ENCODE results near the gene ACACA. TPM values are rescaled to one million over a fixed set of nuclear protein-coding genes. Genes with fewer than 3 reads are reported as not detected.

Gene ACACA
- total and polyA plus RNA-seq, 2 experiments from 2014 or later: 59.6 to 164 TPM

DNA sequence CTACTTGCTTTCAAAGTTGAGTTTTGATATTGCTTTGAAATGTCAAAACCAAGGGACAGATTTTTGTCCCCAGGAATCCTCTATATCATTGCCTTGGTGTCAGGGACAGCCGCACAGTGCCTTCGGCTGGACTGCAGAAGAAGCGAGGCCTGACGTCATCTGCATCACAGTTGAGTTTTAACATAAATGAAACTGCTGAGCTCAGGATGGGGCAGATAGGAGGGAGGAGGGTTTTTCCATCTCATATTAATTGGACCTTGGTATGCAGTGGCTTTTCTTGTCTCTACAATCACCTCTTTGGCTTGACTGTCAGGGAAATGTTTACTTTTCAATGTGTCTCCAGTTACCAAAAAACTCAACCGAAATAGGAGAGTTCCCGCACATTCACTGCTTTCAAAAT, 346.5 kb downstream of the ACACA start:
- Histone ChIP-seq H3K27me3 (ENCODE audit: insufficient read depth) (no peaks in the 10 kb centered on the region; the same call in 1 of the 2 replicates), H3F3A (replicated peaks; ENCODE audit: low read depth) (peaks cover 4% of the 10 kb centered on the region; the same call in 1 of the 2 replicates), H2AFZ (no peak overlapping the region), H3K4me2 (no peak overlapping the region), H3K79me2 (replicated peaks; ENCODE audit: insufficient read depth) (no peaks in the 10 kb centered on the region), H3K4me3 (no peak overlapping the region), H3K27ac (ENCODE audit: low read depth) (no peak overlapping the region), H3K4me1 (ENCODE audit: insufficient read depth) (peaks cover 45% of the 10 kb centered on the region), H4K20me1 (replicated peaks; ENCODE audit: insufficient read depth) (no peaks in the 10 kb centered on the region), H3K9me2 (ENCODE audit: insufficient read depth) (no peaks in the 10 kb centered on the region), H3K36me3 (ENCODE audit: insufficient read depth) (no peaks in the 10 kb centered on the region; the same call in 1 of the 2 replicates)
- peaks cover 22% of the 10 kb centered on the region for H3K27me3 Mint-ChIP-seq (ENCODE audit: insufficient read depth, low read depth, poor library complexity)
- ATAC-seq (no peak), DNase-seq (ENCODE audit: low spot score) (no peak)
- peaks cover 13% of the 10 kb centered on the region; the same call in 2 of the 3 replicates for H3K36me3 Mint-ChIP-seq (ENCODE audit: low read depth)
- no peaks in the 10 kb centered on the region for H3K9me3 Mint-ChIP-seq
- peaks cover 43% of the 10 kb centered on the region for H3K4me1 Mint-ChIP-seq
- no peak overlapping the region for H3K4me3 Mint-ChIP-seq
- H3K27ac Mint-ChIP-seq: no peak overlapping the region; the same call in 1 of the 2 replicates
- TF ChIP-seq STAT1 (IDR thresholded peaks at IDR 0.05; ENCODE audit: unreplicated experiment) (no peak), ZNF114 (CRISPR knock-in tag; IDR thresholded peaks at IDR 0.05) (no peak)
- TF ChIP-seq, protein P1, sequence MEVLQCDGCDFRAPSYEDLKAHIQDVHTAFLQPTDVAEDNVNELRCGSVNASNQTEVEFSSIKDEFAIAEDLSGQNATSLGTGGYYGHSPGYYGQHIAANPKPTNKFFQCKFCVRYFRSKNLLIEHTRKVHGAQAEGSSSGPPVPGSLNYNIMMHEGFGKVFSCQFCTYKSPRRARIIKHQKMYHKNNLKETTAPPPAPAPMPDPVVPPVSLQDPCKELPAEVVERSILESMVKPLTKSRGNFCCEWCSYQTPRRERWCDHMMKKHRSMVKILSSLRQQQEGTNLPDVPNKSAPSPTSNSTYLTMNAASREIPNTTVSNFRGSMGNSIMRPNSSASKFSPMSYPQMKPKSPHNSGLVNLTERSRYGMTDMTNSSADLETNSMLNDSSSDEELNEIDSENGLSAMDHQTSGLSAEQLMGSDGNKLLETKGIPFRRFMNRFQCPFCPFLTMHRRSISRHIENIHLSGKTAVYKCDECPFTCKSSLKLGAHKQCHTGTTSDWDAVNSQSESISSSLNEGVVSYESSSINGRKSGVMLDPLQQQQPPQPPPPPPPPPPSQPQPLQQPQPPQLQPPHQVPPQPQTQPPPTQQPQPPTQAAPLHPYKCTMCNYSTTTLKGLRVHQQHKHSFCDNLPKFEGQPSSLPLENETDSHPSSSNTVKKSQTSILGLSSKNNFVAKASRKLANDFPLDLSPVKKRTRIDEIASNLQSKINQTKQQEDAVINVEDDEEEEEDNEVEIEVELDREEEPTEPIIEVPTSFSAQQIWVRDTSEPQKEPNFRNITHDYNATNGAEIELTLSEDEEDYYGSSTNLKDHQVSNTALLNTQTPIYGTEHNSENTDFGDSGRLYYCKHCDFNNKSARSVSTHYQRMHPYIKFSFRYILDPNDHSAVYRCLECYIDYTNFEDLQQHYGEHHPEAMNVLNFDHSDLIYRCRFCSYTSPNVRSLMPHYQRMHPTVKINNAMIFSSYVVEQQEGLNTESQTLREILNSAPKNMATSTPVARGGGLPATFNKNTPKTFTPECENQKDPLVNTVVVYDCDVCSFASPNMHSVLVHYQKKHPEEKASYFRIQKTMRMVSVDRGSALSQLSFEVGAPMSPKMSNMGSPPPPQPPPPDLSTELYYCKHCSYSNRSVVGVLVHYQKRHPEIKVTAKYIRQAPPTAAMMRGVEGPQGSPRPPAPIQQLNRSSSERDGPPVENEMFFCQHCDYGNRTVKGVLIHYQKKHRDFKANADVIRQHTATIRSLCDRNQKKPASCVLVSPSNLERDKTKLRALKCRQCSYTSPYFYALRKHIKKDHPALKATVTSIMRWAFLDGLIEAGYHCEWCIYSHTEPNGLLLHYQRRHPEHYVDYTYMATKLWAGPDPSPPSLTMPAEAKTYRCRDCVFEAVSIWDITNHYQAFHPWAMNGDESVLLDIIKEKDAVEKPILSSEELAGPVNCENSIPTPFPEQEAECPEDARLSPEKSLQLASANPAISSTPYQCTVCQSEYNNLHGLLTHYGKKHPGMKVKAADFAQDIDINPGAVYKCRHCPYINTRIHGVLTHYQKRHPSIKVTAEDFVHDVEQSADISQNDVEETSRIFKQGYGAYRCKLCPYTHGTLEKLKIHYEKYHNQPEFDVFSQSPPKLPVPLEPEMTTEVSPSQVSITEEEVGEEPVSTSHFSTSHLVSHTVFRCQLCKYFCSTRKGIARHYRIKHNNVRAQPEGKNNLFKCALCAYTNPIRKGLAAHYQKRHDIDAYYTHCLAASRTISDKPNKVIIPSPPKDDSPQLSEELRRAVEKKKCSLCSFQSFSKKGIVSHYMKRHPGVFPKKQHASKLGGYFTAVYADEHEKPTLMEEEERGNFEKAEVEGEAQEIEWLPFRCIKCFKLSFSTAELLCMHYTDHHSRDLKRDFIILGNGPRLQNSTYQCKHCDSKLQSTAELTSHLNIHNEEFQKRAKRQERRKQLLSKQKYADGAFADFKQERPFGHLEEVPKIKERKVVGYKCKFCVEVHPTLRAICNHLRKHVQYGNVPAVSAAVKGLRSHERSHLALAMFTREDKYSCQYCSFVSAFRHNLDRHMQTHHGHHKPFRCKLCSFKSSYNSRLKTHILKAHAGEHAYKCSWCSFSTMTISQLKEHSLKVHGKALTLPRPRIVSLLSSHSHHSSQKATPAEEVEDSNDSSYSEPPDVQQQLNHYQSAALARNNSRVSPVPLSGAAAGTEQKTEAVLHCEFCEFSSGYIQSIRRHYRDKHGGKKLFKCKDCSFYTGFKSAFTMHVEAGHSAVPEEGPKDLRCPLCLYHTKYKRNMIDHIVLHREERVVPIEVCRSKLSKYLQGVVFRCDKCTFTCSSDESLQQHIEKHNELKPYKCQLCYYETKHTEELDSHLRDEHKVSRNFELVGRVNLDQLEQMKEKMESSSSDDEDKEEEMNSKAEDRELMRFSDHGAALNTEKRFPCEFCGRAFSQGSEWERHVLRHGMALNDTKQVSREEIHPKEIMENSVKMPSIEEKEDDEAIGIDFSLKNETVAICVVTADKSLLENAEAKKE (CRISPR knock-in tag; IDR thresholded peaks at IDR 0.05): no peak

DNA sequence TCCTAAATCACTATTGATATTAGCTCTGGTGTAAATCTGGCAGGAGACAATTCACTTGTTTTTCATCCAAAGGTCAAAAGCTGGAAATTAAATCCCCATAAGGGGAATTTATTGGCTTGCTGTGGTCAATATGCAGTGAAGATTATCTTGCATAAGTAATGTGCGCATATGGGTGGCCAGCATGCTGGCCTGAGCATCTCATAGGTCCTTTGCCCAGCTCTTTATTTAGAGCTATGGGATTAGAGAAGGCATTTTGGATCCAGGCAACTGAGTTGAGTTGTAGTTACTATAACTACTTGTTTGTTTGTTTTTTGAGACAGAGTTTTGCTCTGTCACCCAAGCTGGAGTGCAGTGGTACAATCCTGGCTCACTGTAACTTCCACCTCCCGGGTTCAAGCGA, 347.1 kb downstream of the ACACA start:
- Mint-ChIP-seq H3K36me3 (ENCODE audit: low read depth) (peaks cover 13% of the 10 kb centered on the region; the same call in 2 of the 3 replicates), H3K4me1 (peaks cover 41% of the 10 kb centered on the region), H3K4me3 (no peak overlapping the region), H3K27me3 (ENCODE audit: insufficient read depth, low read depth, poor library complexity) (peaks cover 22% of the 10 kb centered on the region), H3K27ac (no peak overlapping the region), H3K9me3 (no peaks in the 10 kb centered on the region)
- Histone ChIP-seq H3K36me3 (ENCODE audit: insufficient read depth) (no peaks in the 10 kb centered on the region; the same call in 1 of the 2 replicates), H3K79me2 (replicated peaks; ENCODE audit: insufficient read depth) (no peaks in the 10 kb centered on the region), H2AFZ (no peak overlapping the region), H4K20me1 (replicated peaks; ENCODE audit: insufficient read depth) (no peaks in the 10 kb centered on the region), H3K4me2 (no peak overlapping the region), H3F3A (replicated peaks; ENCODE audit: low read depth) (0 out of 2 replicates have a peak, but pooled peaks cover 5% of the 10 kb centered on the region), H3K4me3 (no peak overlapping the region), H3K27ac (ENCODE audit: low read depth) (no peak overlapping the region), H3K27me3 (ENCODE audit: insufficient read depth) (no peaks in the 10 kb centered on the region), H3K9me2 (ENCODE audit: insufficient read depth) (no peaks in the 10 kb centered on the region), H3K4me1 (ENCODE audit: insufficient read depth) (peaks cover 39% of the 10 kb centered on the region)
- no peak for TF ChIP-seq POLR2AphosphoS5 (IDR thresholded peaks at IDR 0.05; ENCODE audit: low read depth)
- TF ChIP-seq, protein P2, sequence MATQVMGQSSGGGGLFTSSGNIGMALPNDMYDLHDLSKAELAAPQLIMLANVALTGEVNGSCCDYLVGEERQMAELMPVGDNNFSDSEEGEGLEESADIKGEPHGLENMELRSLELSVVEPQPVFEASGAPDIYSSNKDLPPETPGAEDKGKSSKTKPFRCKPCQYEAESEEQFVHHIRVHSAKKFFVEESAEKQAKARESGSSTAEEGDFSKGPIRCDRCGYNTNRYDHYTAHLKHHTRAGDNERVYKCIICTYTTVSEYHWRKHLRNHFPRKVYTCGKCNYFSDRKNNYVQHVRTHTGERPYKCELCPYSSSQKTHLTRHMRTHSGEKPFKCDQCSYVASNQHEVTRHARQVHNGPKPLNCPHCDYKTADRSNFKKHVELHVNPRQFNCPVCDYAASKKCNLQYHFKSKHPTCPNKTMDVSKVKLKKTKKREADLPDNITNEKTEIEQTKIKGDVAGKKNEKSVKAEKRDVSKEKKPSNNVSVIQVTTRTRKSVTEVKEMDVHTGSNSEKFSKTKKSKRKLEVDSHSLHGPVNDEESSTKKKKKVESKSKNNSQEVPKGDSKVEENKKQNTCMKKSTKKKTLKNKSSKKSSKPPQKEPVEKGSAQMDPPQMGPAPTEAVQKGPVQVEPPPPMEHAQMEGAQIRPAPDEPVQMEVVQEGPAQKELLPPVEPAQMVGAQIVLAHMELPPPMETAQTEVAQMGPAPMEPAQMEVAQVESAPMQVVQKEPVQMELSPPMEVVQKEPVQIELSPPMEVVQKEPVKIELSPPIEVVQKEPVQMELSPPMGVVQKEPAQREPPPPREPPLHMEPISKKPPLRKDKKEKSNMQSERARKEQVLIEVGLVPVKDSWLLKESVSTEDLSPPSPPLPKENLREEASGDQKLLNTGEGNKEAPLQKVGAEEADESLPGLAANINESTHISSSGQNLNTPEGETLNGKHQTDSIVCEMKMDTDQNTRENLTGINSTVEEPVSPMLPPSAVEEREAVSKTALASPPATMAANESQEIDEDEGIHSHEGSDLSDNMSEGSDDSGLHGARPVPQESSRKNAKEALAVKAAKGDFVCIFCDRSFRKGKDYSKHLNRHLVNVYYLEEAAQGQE (IDR thresholded peaks at IDR 0.05; ENCODE audit: unreplicated experiment): no peak
- DNase-seq (ENCODE audit: low spot score) (no peak), ATAC-seq (no peak)

Measured in GM23338 (cell line).